ENCODE measurements around the gene MPC1. TPM values are rescaled to one million over a fixed set of nuclear protein-coding genes. Genes with fewer than 3 reads are reported as not detected.

MPC1 gene
- total RNA-seq, 4 donors from 2014 or later, result 43.1 to 64.3 (median 59.5) TPM

DNA sequence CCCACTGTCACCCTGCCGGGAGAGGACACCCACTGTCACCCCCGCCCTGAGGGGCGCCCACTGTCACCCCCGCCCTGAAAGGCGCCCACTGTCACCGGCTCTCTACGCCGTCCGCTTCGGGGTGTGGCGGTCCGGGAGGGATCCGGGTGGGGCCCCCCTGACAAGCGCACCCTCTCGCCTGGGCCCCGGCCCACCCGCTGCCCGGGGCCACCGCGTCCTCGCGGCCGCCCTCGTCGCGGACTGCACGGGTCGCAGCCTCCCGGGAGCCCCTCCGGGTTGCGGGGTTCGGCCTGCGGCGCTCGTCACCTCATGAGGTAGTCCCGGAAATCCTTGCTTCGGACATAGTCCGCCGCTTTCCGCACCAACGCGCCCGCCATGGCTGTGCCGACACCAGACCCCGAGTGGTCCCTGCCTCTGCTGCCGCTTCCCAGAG lies 224 bp downstream of the MPC1 start:
- H3K27me3 ChIP-seq, result no peaks in the 10 kb centered on the region
- intact Hi-C loops (cut with DNase I), result loop anchor here (5.0 kb wide), 1 partner anchor 40 kb away; the partner anchor contains the start of gene SFT2D1
- H3K4me3 ChIP-seq, result peak overlapping the region; percentile 68 to 91 (median 80)
- peak overlapping the region; percentile 90 to 96 (median 92) for H3K27ac ChIP-seq
- DNase-seq, result no peak
- no peak for TF ChIP-seq POLR2A (IDR thresholded peaks at IDR 0.05)
- TF ChIP-seq, protein P1, sequence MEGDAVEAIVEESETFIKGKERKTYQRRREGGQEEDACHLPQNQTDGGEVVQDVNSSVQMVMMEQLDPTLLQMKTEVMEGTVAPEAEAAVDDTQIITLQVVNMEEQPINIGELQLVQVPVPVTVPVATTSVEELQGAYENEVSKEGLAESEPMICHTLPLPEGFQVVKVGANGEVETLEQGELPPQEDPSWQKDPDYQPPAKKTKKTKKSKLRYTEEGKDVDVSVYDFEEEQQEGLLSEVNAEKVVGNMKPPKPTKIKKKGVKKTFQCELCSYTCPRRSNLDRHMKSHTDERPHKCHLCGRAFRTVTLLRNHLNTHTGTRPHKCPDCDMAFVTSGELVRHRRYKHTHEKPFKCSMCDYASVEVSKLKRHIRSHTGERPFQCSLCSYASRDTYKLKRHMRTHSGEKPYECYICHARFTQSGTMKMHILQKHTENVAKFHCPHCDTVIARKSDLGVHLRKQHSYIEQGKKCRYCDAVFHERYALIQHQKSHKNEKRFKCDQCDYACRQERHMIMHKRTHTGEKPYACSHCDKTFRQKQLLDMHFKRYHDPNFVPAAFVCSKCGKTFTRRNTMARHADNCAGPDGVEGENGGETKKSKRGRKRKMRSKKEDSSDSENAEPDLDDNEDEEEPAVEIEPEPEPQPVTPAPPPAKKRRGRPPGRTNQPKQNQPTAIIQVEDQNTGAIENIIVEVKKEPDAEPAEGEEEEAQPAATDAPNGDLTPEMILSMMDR (IDR thresholded peaks at IDR 0.05), result no peak
- H3K36me3 ChIP-seq, result no peaks in the 10 kb centered on the region
- peaks cover 4 to 16% (median 10%) of the 10 kb centered on the region in 3 donors for H3K4me1 ChIP-seq
- no peaks in the 10 kb centered on the region for H3K9me3 ChIP-seq
- 0% methylated on average over 2 of the region's 46 CpGs; no CpG with 5 or more reads in 1 of the 2 donors for WGBS, 2 donors

DNA sequence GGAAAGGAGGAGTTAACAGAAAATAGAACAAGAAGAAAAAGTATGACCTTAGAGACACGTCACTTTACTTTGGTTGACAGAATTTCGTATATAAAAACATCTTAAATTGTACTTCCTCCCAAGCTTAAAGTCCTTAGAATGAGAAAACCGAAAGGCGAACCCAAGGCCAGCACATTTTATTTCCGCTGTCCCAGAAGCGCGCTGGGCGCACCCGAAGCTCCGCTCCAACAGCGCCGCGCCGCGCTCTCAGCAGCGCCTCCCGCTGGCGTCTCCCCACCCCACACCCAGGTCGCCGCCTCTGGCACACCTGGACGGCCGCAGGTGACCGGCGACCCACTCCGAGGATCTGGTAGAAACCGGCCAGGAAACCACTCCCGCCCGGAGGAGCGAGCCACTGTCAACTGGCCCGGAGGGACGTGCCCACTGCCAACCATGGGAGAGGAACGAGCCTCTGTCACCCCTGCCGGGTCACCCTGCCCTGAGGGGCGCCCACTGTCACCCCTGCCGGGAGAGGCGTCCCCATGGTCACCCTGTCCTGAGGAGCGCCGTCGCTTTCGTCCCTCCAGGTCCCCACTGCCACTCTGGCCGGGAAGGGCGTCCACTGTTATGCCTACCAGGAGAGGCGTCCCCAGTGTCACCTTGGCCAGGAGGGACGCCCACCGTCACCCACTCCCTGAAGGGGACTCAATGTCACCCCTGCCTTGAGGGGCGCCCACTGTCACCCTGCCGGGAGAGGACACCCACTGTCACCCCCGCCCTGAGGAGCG lies 824 bp downstream of the MPC1 start:
- TF ChIP-seq, protein P1 (IDR thresholded peaks at IDR 0.05), result peak; percentile 74 to 92 (median 89)
- no peak for TF ChIP-seq POLR2A (IDR thresholded peaks at IDR 0.05)
- 1 to 3% methylated on average over 6 to 7 of the region's 49 CpGs for WGBS, 2 donors
- H3K27me3 ChIP-seq, result no peaks in the 10 kb centered on the region
- intact Hi-C loops (cut with DNase I), result loop anchor here (5.0 kb wide), 1 partner anchor 40 kb away; the partner anchor contains the start of gene SFT2D1
- H3K27ac ChIP-seq, result peak overlapping the region; percentile 90 to 96 (median 92)
- H3K4me3 ChIP-seq, result peak overlapping the region; percentile 68 to 91 (median 80)
- peaks cover 4 to 16% (median 10%) of the 10 kb centered on the region in 3 donors for H3K4me1 ChIP-seq
- no peaks in the 10 kb centered on the region for H3K36me3 ChIP-seq
- no peak for DNase-seq
- no peaks in the 10 kb centered on the region for H3K9me3 ChIP-seq

- Histone ChIP-seq H3K4me1 (peaks cover 4 to 16% (median 10%) of the 10 kb centered on the region in 3 donors), H3K27me3 (no peaks in the 10 kb centered on the region), H3K36me3 (no peaks in the 10 kb centered on the region), H3K9me3 (no peaks in the 10 kb centered on the region), H3K27ac (peak overlapping the region; percentile 90 to 96 (median 92)), H3K4me3 (peak overlapping the region; percentile 68 to 91 (median 80))
- TF ChIP-seq POLR2A (IDR thresholded peaks at IDR 0.05), result no peak
- TF ChIP-seq, protein P1 (IDR thresholded peaks at IDR 0.05), result no peak
- intact Hi-C loops (cut with DNase I), result loop anchor here (5.0 kb wide), 1 partner anchor 39 kb away; the partner anchor contains the start of gene SFT2D1
- DNase-seq, result no peak
- whole genome bisulfite sequencing, 2 donors, result 17 to 22% methylated on average over 6 of the region's 6 CpGs
Measured at GRCh38 chr6:166381381-166381732, 1.4 kb downstream of the MPC1 start.

GRCh38 chr6:166379800-166380199 lies 2.9 kb downstream of the MPC1 start:
- Histone ChIP-seq H3K4me1 (peaks cover 4 to 16% (median 10%) of the 10 kb centered on the region in 3 donors), H3K36me3 (no peaks in the 10 kb centered on the region), H3K27me3 (no peaks in the 10 kb centered on the region), H3K27ac (no peak overlapping the region), H3K4me3 (no peak overlapping the region), H3K9me3 (no peaks in the 10 kb centered on the region)
- intact Hi-C loops (cut with DNase I), result loop anchor here (5.0 kb wide), 1 partner anchor 37 kb away; the partner anchor contains the start of gene SFT2D1
- TF ChIP-seq, protein P1 (IDR thresholded peaks at IDR 0.05), result no peak
- no peak for TF ChIP-seq POLR2A (IDR thresholded peaks at IDR 0.05)
- DNase-seq, result no peak
- 75 to 80% methylated on average over 4 of the region's 4 CpGs for WGBS, 2 donors

DNA sequence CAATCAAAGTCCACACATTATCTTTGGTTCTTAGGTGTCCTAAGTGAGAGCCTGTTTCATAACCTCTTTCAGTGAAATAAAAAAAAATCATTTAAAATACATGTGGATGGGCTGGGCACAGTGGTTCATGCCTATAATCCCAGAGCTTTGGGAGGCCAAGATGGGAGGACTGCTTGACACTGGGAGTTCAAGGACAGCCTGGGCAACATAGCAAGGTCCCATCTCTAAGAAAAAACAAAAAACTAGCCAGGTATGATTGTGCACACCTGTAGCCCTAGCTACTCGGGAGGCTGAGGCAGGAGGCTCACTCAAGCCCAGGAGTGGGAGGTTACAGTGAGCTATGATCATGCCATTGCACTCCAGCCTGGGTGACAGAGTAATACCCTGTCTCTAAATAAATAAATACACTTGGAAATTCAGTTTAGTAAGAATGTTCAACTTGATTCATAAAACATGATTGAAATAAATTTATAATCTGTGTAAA lies 3.6 kb downstream of the MPC1 start:
- intact Hi-C loops (cut with DNase I), result no loop called here
- H3K4me1 ChIP-seq, result peaks cover 3 to 14% (median 8%) of the 10 kb centered on the region in 3 donors
- no peak for DNase-seq
- H3K36me3 ChIP-seq, result no peaks in the 10 kb centered on the region
- no peak overlapping the region for H3K4me3 ChIP-seq
- H3K9me3 ChIP-seq, result no peaks in the 10 kb centered on the region
- no peaks in the 10 kb centered on the region for H3K27me3 ChIP-seq
- H3K27ac ChIP-seq, result no peak overlapping the region
- no peak for TF ChIP-seq POLR2A (IDR thresholded peaks at IDR 0.05)
- TF ChIP-seq, protein P1 (IDR thresholded peaks at IDR 0.05), result no peak
- 93 to 94% methylated on average over 1 of the region's 1 CpG for WGBS, 2 donors

Measured in esophagus squamous epithelium (tissue), 5 donors.